ENCODE results near the gene NRAP.

- TF ChIP-seq FOXM1 (IDR thresholded peaks at IDR 0.05; ENCODE audit: borderline replicate concordance, low read depth) (no peak), TCF12 (IDR thresholded peaks at IDR 0.05; ENCODE audit: low read depth) (no peak), YY1 (IDR thresholded peaks at IDR 0.05; ENCODE audit: low read depth) (no peak), TAF1 (IDR thresholded peaks at IDR 0.05; ENCODE audit: low read depth) (no peak), RAD21 (IDR thresholded peaks at IDR 0.05; ENCODE audit: low read depth) (no peak), ZBTB7A (IDR thresholded peaks at IDR 0.05; ENCODE audit: low read depth) (no peak), CREB1 (IDR thresholded peaks at IDR 0.05; ENCODE audit: low read depth) (no peak)
- TF ChIP-seq, protein P1, sequence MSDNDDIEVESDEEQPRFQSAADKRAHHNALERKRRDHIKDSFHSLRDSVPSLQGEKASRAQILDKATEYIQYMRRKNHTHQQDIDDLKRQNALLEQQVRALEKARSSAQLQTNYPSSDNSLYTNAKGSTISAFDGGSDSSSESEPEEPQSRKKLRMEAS (IDR thresholded peaks at IDR 0.05), result no peak
Measured at GRCh38 chr10:113540845-113541548, 122.8 kb downstream of the NRAP start.

Measured in Ishikawa (cell line).